NCI-H2171 treated with DMSO at 0.1 percent for 48 hours (cell line): Measurements from ENCODE around the gene TNFRSF1A.

Experiments
- DNase-seq: peaks from one replicate; lab custom pipeline; 2025; lab: John Stamatoyannopoulos, UW

Gene TNFRSF1A

GRCh38 chr12:6374028-6374785 lies 32.3 kb upstream of the TNFRSF1A start:
- DNase-seq = no peak

GRCh38 chr12:6373022-6373787 lies 31.3 kb upstream of the TNFRSF1A start:
- DNase-seq = peak; percentile 81

- DNase-seq = peak; percentile 96
These were observed 30.6 kb upstream of the TNFRSF1A start for GRCh38 chr12:6372403-6373003.

- peak; percentile 95 for DNase-seq
These were observed 29.3 kb upstream of the TNFRSF1A start for GRCh38 chr12:6370994-6371754.

GRCh38 chr12:6370576-6370935 lies 28.7 kb upstream of the TNFRSF1A start:
- no peak for DNase-seq

GRCh38 chr12:6369916-6370575 lies 28.2 kb upstream of the TNFRSF1A start:
- DNase-seq = no peak

GRCh38 chr12:6368906-6369525 lies 27.1 kb upstream of the TNFRSF1A start:
- no peak for DNase-seq

- DNase-seq = no peak
These were observed 26.4 kb upstream of the TNFRSF1A start for GRCh38 chr12:6367969-6368892.

GRCh38 chr12:6367065-6367968 lies 25.4 kb upstream of the TNFRSF1A start:
- peak; percentile 31 for DNase-seq

GRCh38 chr12:6364044-6364374 lies 22.1 kb upstream of the TNFRSF1A start:
- DNase-seq = no peak

- no peak for DNase-seq
These were observed 21.6 kb upstream of the TNFRSF1A start for GRCh38 chr12:6363330-6364043.

- no peak for DNase-seq
These were observed 21.1 kb upstream of the TNFRSF1A start for GRCh38 chr12:6363010-6363329.

- DNase-seq = no peak
These were observed 20.5 kb upstream of the TNFRSF1A start for GRCh38 chr12:6362403-6362802.

GRCh38 chr12:6361834-6362233 lies 20.0 kb upstream of the TNFRSF1A start:
- DNase-seq = no peak

- DNase-seq = no peak
These were observed 19.0 kb upstream of the TNFRSF1A start for GRCh38 chr12:6360578-6361490.

- DNase-seq = no peak
These were observed 18.2 kb upstream of the TNFRSF1A start for GRCh38 chr12:6360080-6360571.

GRCh38 chr12:6358881-6359280 lies 17.0 kb upstream of the TNFRSF1A start:
- no peak for DNase-seq
